SW480 (cell line): ENCODE data around the gene ROMO1.

Experiments used
- DNase-seq: peaks from one replicate; pipeline ENCODE4 v3.0.0-alpha.2; 2016; ENCODE audit warnings: low spot score

Gene ROMO1

DNA sequence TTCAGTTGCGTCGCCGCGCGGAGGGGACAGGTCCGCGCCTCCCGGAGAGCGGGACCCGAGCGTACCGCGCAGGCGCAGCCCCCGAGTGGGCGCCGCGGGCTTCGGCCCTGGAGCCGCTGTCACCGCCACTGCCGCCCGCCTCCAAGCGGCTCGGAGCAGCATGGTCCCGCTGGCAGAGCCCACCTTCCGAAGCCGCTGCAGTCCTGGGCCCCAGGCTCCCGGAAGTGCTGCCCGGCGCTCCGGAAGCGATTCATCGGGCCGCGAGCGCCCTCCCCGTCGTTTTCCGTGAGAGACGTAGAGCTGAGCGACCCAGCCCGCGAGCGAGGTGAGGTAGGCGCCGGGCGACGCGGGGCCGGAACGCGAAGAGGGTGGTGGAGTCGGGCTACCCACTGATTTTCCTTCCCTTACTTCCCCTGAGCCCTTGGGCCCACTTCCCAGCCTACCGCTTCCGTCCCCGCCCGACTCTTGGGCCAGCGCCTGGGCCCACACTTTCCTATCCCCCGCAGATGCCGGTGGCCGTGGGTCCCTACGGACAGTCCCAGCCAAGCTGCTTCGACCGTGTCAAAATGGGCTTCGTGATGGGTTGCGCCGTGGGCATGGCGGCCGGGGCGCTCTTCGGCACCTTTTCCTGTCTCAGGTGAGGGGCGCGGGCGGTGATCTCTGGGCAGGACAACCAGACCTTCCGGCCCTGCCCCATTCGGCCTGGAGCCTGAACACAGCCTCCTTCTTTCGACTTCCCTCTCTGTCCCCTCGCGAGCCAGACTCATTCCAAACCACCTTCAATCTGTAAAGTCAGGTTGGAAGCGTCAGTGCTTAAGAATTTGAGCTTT, at the start of gene ROMO1, which contains the start of gene NFS1:
Gene ROMO1, plus strand, starts transcription at position 279 of the 830 bp plus-strand sequence. Its CDS starts 228 bp downstream, at position 507.
Gene NFS1, minus strand, starts transcription at position 226 of the 830 bp plus-strand sequence. Its CDS starts 64 bp downstream, at position 162.
- peak; percentile 95 for DNase-seq

DNA sequence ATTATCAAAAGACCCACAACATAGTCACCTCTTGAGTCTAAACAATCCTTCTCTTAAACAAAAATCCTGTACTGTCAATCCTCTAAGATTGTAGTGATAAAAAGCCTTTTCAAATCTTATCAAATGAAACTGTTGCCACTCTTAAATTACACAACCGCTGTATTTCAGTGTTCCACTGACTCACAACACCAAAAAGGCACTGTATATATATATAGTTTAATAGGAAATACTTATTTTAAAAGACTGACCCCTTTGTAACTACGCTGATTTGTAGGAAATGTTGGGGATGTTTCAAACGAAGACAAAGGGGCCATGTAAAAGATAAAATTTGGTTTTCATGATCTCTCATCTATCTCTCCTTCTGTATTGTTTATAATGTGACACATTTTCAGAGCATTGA, 48.6 kb upstream of the ROMO1 start:
- no peak for DNase-seq

DNA sequence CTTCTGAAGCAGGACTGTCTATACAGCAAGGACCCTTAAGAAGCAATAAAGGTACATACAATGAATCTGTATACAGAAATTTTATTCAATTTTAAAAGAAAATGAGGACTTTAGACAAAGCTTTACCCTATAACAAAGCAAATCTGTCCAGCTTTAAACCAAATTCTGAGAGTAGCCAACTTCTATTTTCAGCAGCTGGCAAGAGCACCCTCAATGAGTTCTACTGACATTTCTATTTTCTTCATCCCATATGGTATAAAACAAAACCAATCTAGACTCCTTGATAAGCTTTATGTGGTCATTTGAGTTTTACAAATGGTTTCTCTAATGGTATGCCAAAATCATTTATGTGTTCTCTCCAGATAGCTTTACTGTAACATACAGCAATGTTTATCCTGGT, 47.2 kb upstream of the ROMO1 start:
- no peak for DNase-seq

- no peak for DNase-seq
Observed at GRCh38 chr20:35652641-35653429, 46.4 kb upstream of the ROMO1 start.

DNA sequence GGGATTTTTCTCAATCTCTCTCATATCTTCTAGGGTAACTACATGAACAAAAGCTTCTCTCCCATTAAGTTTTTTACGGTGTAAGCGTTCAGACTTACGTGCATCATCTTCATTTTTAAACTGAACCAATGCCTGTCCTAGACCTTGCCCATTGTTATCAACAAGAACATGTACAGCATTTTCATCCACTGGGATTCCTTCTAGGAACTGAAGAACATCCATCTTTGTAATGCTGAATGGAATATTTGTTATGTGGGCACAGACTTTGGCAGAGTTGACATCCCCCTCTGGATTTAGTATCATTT, 45.8 kb upstream of the ROMO1 start:
- DNase-seq: no peak

DNA sequence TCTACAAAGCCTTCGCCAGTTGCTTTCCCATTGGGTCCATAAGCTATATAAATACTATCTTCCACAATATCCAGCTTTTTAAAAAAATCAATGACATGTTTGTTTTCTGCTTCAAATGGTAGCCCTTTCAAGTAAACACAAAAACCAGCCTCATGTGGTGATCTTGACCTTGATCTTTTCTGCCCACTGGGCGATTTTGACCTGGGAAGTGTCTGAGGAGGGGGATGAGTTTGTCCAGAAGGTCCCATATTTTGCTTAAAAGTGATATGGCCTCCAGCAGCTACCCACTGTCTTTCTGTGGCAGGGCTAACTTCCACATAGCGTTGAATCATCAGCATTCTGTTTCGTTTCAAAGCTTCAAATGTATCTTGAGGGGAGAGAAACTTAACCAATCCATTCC, 45.3 kb upstream of the ROMO1 start:
- no peak for DNase-seq

DNA sequence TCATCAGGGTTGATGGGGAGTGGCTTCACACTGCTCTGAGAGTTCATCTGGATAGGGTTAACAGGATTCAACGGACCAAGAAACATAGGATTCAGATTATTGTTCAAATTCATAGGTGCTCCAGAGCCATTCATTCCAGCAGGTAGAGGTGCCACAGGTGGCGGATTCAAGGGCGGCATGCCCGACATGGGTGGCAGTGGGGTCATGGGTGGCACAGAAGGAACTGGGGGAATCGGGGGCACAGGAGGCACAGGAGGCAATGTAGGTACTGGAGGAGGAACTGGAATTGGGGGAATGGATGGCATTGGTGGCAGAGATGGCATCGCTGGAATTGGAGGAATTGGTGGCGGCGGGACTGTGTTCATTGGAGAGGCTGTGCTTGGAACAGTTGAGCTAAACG, 44.8 kb upstream of the ROMO1 start:
- DNase-seq: no peak

- DNase-seq: no peak
Observed at GRCh38 chr20:35657271-35657670, 41.9 kb upstream of the ROMO1 start.

DNA sequence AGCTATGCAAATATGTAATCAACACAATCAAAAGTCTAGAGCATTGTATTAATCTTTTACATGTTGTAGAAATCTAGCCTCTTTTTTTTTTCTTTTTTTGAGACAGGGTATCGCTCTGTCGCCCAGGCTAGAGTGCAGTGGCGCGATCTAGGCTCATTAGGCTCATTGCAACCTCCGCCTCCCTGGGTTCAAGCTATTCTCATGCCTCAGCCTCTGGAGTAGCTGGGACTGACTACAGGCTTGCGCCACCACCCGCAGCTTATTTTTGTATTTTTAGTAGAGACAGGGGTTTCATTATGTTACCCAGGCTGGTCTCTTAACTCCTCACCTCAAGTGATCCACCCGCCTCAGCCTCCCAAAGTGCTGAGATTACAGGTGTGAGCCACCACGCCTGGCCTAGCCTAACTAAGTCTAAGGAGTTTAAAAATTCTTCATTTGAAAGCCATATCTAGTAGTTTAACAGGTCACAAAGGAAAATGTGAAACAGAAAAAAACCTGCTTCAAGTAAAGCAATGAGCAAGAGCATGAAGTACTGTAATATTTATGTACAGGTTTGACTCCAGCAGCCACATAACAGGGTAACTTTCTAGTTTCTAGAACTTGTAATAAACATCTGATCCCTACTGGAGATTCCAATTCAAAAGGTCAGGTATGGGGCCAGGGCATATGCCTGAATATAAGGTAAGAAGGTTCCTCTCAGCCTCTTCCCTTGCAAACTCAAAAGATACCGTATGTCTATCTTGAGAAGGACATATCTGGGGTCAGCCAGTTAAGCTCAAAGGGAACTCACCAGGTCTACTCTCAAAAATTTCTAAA, 38.9 kb upstream of the ROMO1 start:
- no peak for DNase-seq

GRCh38 chr20:35661053-35661452, 38.2 kb upstream of the ROMO1 start:
- DNase-seq: peak; percentile 41

- no peak for DNase-seq
Observed at GRCh38 chr20:35661908-35662307, 37.3 kb upstream of the ROMO1 start.

DNA sequence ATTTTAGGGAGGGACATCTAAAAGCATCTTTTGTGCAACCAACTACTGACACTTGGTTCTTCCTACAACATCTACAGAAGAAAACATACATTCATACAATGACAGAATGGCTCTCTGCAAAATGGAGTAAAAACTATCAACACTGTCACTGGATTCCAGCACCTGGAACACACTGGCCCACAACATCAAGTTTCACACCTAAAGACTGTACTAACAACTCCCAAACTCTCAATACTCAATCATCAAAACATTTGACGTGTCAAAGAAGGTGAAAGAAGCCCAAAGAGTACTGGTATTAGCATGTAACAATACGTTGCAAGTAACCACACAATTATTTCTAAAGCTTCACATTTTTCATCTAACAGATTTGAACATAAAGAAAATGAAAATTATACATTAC, 36.7 kb upstream of the ROMO1 start:
- no peak for DNase-seq

GRCh38 chr20:35663516-35664465, 35.4 kb upstream of the ROMO1 start:
- DNase-seq: peak; percentile 67

DNA sequence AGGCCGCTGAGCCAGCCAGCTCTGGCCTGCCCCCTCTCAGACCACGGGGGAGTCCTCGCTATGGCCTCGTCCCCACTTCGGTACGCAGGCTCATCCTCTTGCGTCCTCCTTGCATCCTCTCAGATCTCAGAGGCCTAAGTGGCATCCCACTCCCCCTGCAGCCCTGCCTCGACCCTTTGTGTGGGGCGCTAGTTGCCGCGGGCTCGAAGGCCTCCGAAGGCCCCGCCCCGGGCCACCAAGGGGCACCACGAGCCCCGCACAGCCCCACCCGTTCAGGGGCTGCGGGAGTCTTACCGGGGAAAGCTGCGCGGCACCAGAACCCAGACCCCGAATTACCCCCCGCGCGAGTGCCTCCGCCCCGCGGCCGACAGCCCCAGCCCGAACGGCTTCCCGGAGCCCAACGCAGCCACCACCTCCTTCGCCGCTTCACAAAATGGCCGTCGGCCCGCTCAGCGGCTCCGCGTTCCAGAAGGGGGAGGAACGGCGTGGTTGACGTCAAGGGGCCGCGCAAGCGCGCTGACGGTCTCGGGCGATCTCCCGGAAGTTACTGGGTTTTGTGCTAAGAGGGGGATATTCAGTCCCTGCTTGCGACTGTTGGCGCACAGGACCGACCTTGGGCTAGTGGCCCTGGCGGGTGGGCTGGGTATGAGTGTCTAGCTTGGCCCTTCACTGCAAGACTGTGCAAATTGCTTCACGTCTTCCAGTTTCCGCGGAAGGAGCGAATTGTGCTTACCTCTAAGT, 34.6 kb upstream of the ROMO1 start, which contains the start of the genes CPNE1 and RBM12:
Gene CPNE1, minus strand, starts transcription at position 435 of the 741 bp plus-strand sequence. CDS start 31,977 bp downstream, outside the sequence.
Gene RBM12, minus strand, starts transcription at position 435 of the 741 bp plus-strand sequence. CDS start 9,578 bp downstream, outside the sequence.
- DNase-seq: peak; percentile 97

DNA sequence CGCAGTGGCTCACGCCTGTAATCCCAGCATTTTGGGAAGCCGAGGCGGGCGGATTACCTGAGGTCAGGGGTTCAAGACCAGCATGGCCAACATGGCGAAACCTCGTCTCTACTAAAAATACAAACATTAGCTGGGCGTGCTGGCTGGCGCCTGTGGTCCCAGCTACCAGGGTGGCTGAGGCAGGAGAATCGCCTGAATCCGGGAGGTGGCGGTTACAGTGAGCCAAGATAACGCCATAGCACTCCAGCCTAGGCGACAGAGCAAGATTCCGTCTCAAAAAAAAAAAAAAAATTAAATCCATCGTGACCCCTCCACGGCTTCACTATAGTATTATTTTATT, 33.3 kb upstream of the ROMO1 start:
- DNase-seq: no peak

DNA sequence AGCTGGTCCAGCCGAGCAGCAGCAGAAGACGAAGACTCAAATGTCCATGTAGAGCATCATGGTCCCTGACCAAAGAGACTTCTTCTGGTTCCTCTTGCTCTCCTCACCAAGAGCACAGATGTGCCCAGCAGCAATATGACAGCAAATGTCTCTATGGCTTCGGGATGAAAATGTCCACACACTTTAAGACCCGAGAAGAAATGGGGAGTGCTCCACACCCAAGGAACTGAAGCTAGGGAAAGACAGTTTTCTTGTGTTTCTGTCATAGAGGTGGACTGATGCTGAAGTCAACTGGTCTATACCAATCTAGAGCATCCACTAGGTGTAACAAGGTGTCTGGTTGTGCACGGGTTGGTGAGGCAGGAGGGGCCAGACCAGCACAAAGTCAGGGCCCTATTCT, 30.0 kb upstream of the ROMO1 start:
- no peak for DNase-seq

DNA sequence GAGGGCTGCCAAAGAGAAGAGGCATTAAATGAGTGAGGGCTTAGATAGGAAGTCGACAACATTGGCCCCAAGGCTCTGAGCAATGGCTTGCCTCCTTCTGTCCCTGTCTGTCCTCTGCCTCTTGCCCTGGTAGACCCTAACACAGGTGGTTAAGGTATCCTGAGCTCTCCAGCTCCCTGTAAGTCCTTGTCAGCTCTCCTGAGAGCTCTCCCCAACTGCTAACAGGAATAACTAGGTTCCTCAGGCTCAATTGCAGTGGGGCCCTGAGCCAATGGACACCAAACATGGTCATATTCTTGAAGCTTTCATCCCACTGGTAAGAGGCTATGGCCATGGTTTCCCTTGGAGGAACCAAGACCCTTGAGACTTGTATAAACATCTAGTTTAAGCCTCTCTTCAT, 29.5 kb upstream of the ROMO1 start:
- DNase-seq: no peak

DNA sequence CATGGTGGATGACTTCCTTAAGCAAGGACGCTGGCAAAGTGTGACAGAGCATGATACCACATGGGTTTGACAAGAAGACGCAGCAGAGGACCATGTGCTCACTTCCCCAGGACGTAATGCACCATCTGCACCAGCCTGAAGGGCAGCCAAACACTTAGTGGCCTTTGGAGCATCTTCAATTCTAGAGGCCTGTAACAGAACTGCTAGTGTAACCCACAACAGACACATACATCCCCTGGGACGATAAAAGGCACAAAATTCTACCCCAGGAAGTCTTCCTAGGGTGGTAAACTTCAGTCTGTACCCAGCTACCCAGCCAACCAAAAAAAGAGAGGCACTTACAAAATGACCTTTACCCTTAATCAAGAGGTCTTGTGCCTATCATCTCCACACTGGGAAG, 25.3 kb upstream of the ROMO1 start:
- DNase-seq: no peak

DNA sequence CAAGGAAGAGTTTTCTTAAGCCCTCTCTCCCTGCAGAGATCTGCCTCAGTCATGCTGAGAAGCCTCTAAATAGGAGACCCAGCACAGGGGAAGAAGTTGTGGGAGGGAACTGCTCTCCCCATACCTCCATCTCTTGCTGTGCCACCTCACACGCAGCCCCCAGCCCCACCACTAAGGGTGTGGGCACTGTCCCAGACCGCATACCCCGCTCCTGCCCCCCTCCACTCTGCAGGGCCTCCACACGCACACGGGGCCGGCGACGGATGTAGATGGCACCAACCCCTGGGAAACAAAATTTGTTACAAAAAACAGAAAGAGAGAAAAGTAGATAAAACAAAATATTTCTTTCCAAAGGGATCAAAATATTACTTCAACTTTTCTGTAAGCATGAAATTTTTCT, 24.3 kb upstream of the ROMO1 start:
- DNase-seq: no peak

DNA sequence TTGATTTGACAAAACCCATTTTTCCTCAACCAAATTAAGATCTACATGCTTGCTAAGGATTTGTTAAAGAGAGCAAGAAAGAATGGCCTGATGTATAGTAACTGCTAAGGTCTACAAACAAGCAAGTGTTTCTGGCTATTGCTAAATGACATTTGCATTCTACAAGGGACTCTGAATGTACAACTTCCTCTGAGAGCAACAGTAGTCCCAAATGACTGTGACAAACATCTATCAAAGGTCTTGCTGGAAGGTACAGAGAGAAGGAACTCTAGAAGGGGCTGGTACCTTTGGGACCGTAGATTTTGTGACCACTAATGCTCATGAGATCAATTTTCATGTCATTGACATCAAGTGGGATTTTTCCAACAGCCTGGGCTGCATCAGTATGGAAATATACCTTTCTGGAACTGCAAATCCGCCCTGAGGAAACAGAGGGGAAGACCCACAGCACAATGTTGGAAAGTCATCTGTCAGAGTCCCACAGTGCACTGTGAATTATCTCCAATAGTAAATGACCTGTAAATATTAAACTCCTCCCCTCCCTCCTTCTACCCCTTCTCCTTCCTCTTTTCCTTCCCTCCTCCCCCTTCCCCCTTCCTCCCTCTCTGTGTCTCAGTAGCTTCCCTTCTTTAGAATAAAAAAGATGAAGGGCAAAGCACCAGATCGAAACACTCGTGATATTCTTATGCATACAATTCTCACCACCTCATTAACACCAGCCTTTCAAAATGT, 18.6 kb upstream of the ROMO1 start:
- no peak for DNase-seq
